K562 (cell line): ENCODE results near the gene FARSA. TPM values are rescaled to one million over a fixed set of nuclear protein-coding genes. Genes with fewer than 3 reads are reported as not detected.

Experiments
- ATF6 ChIP-seq: sonication (generic); formaldehyde crosslinking; IDR thresholded peaks from 2 replicates; pipeline ENCODE4 v1.4.0; 2020; ENCODE audit warnings: mild to moderate bottlenecking, missing genetic modification reagents
- ATF7 ChIP-seq: fragments of 450-650 bp; IDR thresholded peaks from 2 replicates; pipeline ENCODE4 v1.7.1; 2014; ENCODE audit warnings: mild to moderate bottlenecking, moderate library complexity
- MTA1 ChIP-seq: fragments of 450-650 bp; IDR thresholded peaks from 2 replicates; pipeline ENCODE4 v1.6.1; 2017; ENCODE audit warnings: borderline replicate concordance
- SPI1 ChIP-seq: IDR thresholded peaks from 2 replicates; pipeline ENCODE4 v1.6.1; 2011; ENCODE audit warnings: low read depth, low read length, control low read depth, borderline replicate concordance
- ZFP36 ChIP-seq: fragments of 150-350 bp; IDR thresholded peaks from 2 replicates; pipeline ENCODE4 v1.6.1; 2018; ENCODE audit warnings: low read length, low read depth; ENCODE audit not compliant: partially characterized antibody
- polyA plus RNA-seq, 8 experiments: library from polyadenylated mRNA; depleted of rRNA in 4 of 8; stranded (reverse) in 5 of 8; unstranded in 3 of 8; fragments of >200 nt; fragmentation: Nextera tagmentation in 2 of 8; fragmentation: Illumina TruSeq in 1 of 8; extraction: Ambion mirVana in 2 of 8; extraction: Trizol in 1 of 8; gene quantifications; 2 replicates each; pipeline versions ENCODE4 v1.2.1 to v1.2.3, GENCODE V29; 2011 to 2014; ENCODE audit warnings: inconsistent platforms in 1 of 8, missing spikeins in 1 of 8
- total RNA-seq, 7 experiments: library from RNA; depleted of rRNA in 6 of 7; stranded (reverse); fragments of >200 nt in 6 of 7; fragmentation: Illumina TruSeq in 2 of 7; extraction: Trizol in 2 of 7; gene quantifications; 2 replicates each; pipeline versions ENCODE4 v1.2.1 to v1.2.3, GENCODE V29; 2011 to 2021; ENCODE audit warnings: low replicate concordance in 1 of 7
- TF ChIP-seq, protein P1 (sequence below): fragments of 200-600 bp; sonication (generic); IDR thresholded peaks from one replicate; pipeline ENCODE4 v1.6.1; 2012; ENCODE audit warnings: mild to moderate bottlenecking, low read depth, low read length, inconsistent platforms
- TF ChIP-seq, protein P2 (sequence below): fragments of 450-650 bp; IDR thresholded peaks from 2 replicates; pipeline ENCODE4 v1.6.1; 2018; ENCODE audit not compliant: partially characterized antibody

Gene FARSA
- total and polyA plus RNA-seq, 9 of the 15 experiments (the other 6 are each of a cell fraction or from before 2014, with no cell fraction given): 25.2 to 237 (median 89.6) TPM

GRCh38 chr19:12885749-12886650, 47.5 kb downstream of the FARSA start (continued):
- TF ChIP-seq, protein P1, sequence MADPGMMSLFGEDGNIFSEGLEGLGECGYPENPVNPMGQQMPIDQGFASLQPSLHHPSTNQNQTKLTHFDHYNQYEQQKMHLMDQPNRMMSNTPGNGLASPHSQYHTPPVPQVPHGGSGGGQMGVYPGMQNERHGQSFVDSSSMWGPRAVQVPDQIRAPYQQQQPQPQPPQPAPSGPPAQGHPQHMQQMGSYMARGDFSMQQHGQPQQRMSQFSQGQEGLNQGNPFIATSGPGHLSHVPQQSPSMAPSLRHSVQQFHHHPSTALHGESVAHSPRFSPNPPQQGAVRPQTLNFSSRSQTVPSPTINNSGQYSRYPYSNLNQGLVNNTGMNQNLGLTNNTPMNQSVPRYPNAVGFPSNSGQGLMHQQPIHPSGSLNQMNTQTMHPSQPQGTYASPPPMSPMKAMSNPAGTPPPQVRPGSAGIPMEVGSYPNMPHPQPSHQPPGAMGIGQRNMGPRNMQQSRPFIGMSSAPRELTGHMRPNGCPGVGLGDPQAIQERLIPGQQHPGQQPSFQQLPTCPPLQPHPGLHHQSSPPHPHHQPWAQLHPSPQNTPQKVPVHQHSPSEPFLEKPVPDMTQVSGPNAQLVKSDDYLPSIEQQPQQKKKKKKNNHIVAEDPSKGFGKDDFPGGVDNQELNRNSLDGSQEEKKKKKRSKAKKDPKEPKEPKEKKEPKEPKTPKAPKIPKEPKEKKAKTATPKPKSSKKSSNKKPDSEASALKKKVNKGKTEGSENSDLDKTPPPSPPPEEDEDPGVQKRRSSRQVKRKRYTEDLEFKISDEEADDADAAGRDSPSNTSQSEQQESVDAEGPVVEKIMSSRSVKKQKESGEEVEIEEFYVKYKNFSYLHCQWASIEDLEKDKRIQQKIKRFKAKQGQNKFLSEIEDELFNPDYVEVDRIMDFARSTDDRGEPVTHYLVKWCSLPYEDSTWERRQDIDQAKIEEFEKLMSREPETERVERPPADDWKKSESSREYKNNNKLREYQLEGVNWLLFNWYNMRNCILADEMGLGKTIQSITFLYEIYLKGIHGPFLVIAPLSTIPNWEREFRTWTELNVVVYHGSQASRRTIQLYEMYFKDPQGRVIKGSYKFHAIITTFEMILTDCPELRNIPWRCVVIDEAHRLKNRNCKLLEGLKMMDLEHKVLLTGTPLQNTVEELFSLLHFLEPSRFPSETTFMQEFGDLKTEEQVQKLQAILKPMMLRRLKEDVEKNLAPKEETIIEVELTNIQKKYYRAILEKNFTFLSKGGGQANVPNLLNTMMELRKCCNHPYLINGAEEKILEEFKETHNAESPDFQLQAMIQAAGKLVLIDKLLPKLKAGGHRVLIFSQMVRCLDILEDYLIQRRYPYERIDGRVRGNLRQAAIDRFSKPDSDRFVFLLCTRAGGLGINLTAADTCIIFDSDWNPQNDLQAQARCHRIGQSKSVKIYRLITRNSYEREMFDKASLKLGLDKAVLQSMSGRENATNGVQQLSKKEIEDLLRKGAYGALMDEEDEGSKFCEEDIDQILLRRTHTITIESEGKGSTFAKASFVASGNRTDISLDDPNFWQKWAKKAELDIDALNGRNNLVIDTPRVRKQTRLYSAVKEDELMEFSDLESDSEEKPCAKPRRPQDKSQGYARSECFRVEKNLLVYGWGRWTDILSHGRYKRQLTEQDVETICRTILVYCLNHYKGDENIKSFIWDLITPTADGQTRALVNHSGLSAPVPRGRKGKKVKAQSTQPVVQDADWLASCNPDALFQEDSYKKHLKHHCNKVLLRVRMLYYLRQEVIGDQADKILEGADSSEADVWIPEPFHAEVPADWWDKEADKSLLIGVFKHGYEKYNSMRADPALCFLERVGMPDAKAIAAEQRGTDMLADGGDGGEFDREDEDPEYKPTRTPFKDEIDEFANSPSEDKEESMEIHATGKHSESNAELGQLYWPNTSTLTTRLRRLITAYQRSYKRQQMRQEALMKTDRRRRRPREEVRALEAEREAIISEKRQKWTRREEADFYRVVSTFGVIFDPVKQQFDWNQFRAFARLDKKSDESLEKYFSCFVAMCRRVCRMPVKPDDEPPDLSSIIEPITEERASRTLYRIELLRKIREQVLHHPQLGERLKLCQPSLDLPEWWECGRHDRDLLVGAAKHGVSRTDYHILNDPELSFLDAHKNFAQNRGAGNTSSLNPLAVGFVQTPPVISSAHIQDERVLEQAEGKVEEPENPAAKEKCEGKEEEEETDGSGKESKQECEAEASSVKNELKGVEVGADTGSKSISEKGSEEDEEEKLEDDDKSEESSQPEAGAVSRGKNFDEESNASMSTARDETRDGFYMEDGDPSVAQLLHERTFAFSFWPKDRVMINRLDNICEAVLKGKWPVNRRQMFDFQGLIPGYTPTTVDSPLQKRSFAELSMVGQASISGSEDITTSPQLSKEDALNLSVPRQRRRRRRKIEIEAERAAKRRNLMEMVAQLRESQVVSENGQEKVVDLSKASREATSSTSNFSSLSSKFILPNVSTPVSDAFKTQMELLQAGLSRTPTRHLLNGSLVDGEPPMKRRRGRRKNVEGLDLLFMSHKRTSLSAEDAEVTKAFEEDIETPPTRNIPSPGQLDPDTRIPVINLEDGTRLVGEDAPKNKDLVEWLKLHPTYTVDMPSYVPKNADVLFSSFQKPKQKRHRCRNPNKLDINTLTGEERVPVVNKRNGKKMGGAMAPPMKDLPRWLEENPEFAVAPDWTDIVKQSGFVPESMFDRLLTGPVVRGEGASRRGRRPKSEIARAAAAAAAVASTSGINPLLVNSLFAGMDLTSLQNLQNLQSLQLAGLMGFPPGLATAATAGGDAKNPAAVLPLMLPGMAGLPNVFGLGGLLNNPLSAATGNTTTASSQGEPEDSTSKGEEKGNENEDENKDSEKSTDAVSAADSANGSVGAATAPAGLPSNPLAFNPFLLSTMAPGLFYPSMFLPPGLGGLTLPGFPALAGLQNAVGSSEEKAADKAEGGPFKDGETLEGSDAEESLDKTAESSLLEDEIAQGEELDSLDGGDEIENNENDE: no peak
- TF ChIP-seq SPI1: 0 out of 2 replicates have a peak, but pooled peaks have one; percentile 27
- TF ChIP-seq ATF6: 0 out of 2 replicates have a peak, but pooled peaks have one; percentile 20
- no peak for TF ChIP-seq ATF7
- TF ChIP-seq ZFP36: no peak
- TF ChIP-seq, protein P2, sequence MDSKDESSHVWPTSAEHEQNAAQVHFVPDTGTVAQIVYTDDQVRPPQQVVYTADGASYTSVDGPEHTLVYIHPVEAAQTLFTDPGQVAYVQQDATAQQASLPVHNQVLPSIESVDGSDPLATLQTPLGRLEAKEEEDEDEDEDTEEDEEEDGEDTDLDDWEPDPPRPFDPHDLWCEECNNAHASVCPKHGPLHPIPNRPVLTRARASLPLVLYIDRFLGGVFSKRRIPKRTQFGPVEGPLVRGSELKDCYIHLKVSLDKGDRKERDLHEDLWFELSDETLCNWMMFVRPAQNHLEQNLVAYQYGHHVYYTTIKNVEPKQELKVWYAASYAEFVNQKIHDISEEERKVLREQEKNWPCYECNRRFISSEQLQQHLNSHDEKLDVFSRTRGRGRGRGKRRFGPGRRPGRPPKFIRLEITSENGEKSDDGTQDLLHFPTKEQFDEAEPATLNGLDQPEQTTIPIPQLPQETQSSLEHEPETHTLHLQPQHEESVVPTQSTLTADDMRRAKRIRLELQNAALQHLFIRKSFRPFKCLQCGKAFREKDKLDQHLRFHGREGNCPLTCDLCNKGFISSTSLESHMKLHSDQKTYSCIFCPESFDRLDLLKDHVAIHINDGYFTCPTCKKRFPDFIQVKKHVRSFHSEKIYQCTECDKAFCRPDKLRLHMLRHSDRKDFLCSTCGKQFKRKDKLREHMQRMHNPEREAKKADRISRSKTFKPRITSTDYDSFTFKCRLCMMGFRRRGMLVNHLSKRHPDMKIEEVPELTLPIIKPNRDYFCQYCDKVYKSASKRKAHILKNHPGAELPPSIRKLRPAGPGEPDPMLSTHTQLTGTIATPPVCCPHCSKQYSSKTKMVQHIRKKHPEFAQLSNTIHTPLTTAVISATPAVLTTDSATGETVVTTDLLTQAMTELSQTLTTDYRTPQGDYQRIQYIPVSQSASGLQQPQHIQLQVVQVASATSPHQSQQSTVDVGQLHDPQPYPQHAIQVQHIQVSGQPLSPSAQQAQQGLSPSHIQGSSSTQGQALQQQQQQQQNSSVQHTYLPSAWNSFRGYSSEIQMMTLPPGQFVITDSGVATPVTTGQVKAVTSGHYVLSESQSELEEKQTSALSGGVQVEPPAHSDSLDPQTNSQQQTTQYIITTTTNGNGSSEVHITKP: peak; percentile 28
- TF ChIP-seq MTA1: 0 out of 2 replicates have a peak, but pooled peaks have one; percentile 57
